Stimulated activated naive CD8-positive, alpha-beta T cell treated with anti-CD3 and anti-CD28 coated beads, Interleukin-15, Interleukin-2, amounts not matched to agents 100 ng/mL and 50 ng/mL, for 24 hours (primary cell): ENCODE measurements around the gene VSIG4.
"Not testable (repeated sequence)": the region's sequence is repeated elsewhere in the genome, so short reads cannot be mapped to it uniquely, and the experiment has no call there.

Experiments
- H3K27ac Mint-ChIP-seq: one replicate; pipeline ENCODE4 v1.8.0; 2021; ENCODE audit warnings: mild to moderate bottlenecking, mixed read lengths
- H3K27me3 Mint-ChIP-seq: one replicate; pipeline ENCODE4 v1.8.0; 2021; ENCODE audit warnings: mixed read lengths
- H3K36me3 Mint-ChIP-seq: one replicate; pipeline ENCODE4 v1.8.0; 2021; ENCODE audit warnings: low read depth, mixed read lengths
- H3K4me1 Mint-ChIP-seq: one replicate; pipeline ENCODE4 v1.8.0; 2021; ENCODE audit warnings: low read depth, mixed read lengths
- H3K4me3 Mint-ChIP-seq: one replicate; pipeline ENCODE4 v1.8.0; 2021; ENCODE audit warnings: mild to moderate bottlenecking, mixed read lengths
- H3K9me3 Mint-ChIP-seq: one replicate; pipeline ENCODE4 v1.8.0; 2021; ENCODE audit warnings: mixed read lengths

VSIG4 gene

GRCh38 chrX:65993332-65993731, 46.5 kb downstream of the VSIG4 start:
- Mint-ChIP-seq H3K4me1 (peaks cover 22% of the 10 kb centered on the region), H3K4me3 (no peak overlapping the region), H3K9me3 (peaks cover 5% of the 10 kb centered on the region), H3K36me3 (no peaks in the 10 kb centered on the region), H3K27me3 (no peaks in the 10 kb centered on the region), H3K27ac (peak overlapping the region; percentile 24)

GRCh38 chrX:65990702-65991101, 49.2 kb downstream of the VSIG4 start:
- no peak overlapping the region for H3K27ac Mint-ChIP-seq
- peaks cover 43% of the 10 kb centered on the region for H3K4me1 Mint-ChIP-seq
- no peaks in the 10 kb centered on the region for H3K36me3 Mint-ChIP-seq
- H3K4me3 Mint-ChIP-seq, result no peak overlapping the region
- H3K27me3 Mint-ChIP-seq, result no peaks in the 10 kb centered on the region
- peaks cover 5% of the 10 kb centered on the region for H3K9me3 Mint-ChIP-seq

DNA sequence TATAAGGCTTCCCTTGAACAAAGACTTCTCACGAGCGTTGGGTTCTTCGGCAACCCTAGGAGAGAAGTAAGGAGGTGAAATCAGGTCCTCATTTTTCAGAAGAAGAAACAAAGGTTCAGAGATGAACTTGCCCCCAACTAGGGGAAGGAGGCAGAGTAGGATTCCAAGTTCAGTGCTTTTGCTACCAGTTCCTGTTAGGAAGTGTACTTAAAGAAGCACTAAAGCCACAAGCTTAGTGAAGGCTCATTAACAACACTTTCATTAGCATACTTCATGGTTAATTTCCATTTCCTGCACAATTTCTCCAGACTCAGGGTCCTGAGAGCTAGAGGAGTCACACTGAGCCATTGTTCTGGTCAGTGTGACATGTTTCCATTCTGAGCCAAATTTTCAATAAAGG, 52.1 kb downstream of the VSIG4 start:
- no peak overlapping the region for H3K4me3 Mint-ChIP-seq
- H3K9me3 Mint-ChIP-seq, result peaks cover 5% of the 10 kb centered on the region
- H3K4me1 Mint-ChIP-seq, result peaks cover 23% of the 10 kb centered on the region
- H3K36me3 Mint-ChIP-seq, result no peaks in the 10 kb centered on the region
- H3K27ac Mint-ChIP-seq, result peak overlapping the region; percentile 37
- H3K27me3 Mint-ChIP-seq, result no peaks in the 10 kb centered on the region

- Mint-ChIP-seq H3K4me3 (no peak overlapping the region), H3K27ac (peak overlapping the region; percentile 68)
Measured at GRCh38 chrX:65985922-65986588, 53.8 kb downstream of the VSIG4 start.

GRCh38 chrX:65985211-65985610, 54.7 kb downstream of the VSIG4 start:
- Mint-ChIP-seq H3K4me3 (no peak overlapping the region), H3K36me3 (no peaks in the 10 kb centered on the region), H3K27me3 (no peaks in the 10 kb centered on the region), H3K9me3 (no peaks in the 10 kb centered on the region), H3K27ac (no peak overlapping the region), H3K4me1 (peaks cover 28% of the 10 kb centered on the region)

More at GRCh38 chrX:65985922-65986588, 53.8 kb downstream of the VSIG4 start:
- Mint-ChIP-seq H3K4me1 (peaks cover 28% of the 10 kb centered on the region), H3K9me3 (no peaks in the 10 kb centered on the region), H3K36me3 (no peaks in the 10 kb centered on the region), H3K27me3 (no peaks in the 10 kb centered on the region)

- H3K9me3 Mint-ChIP-seq, H3K4me1 Mint-ChIP-seq, H3K27ac Mint-ChIP-seq, H3K36me3 Mint-ChIP-seq, H3K27me3 Mint-ChIP-seq, H3K4me3 Mint-ChIP-seq: not testable (repeated sequence)
Measured at GRCh38 chrX:65977161-65977560, 62.7 kb downstream of the VSIG4 start.

GRCh38 chrX:65976161-65976560, 63.7 kb downstream of the VSIG4 start:
- Mint-ChIP-seq H3K27ac (no peak overlapping the region), H3K27me3 (no peaks in the 10 kb centered on the region), H3K36me3 (no peaks in the 10 kb centered on the region), H3K4me3 (no peak overlapping the region), H3K4me1 (peaks cover 7% of the 10 kb centered on the region), H3K9me3 (no peaks in the 10 kb centered on the region)

DNA sequence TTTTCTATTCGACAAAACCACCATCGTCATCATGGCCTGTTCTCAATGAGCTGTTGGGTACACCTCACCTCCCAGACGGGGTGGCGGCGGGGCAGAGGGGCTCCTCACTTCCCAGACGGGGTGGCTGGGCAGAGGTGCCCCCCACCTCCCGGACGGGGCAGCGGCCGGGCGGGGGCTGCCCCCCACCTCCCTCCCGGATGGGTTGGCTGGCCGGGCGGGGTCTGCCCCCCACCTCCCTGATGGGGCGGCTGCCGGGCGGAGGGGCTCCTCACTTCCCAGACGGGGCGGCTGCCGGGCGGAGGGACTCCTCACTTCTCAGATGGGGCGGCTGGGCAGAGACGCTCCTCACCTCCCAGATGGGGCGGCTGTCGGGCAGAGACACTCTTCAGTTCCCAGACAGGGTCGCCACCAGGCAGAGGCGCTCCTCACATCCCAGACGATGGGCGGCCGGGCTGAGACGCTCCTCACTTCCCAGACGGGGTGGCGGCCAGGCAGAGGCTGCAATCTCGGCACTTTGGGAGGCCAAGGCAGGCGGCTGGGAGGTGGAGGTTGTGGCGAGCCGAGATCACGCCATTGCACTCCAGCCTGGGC, 64.6 kb downstream of the VSIG4 start:
- H3K27ac Mint-ChIP-seq, H3K36me3 Mint-ChIP-seq, H3K27me3 Mint-ChIP-seq: not testable (repeated sequence)

More for the DNA sequence above, 64.6 kb downstream of the VSIG4 start:
- H3K4me1 Mint-ChIP-seq, H3K9me3 Mint-ChIP-seq, H3K4me3 Mint-ChIP-seq: not testable (repeated sequence)
